Esophagus (tissue), 2 donors: ENCODE data around the gene PRRC2A. TPM values are rescaled to one million over a fixed set of nuclear protein-coding genes. Genes with fewer than 3 reads are reported as not detected.

Experiments used
- H3K27ac ChIP-seq, 2 donors: one replicate each; pipeline ENCODE4 v1.5.1; 2013; ENCODE audit warnings: low read depth in 2 of 2, mild to moderate bottlenecking in 2 of 2, inconsistent platforms in 1 of 2, low read length in 1 of 2, moderate library complexity in 1 of 2
- H3K27me3 ChIP-seq, 2 donors: one replicate each; pipeline ENCODE4 v1.6.1; 2013; ENCODE audit warnings: low read length in 2 of 2, control low read depth in 1 of 2, mild to moderate bottlenecking in 1 of 2; ENCODE audit not compliant: insufficient read depth in 2 of 2, control insufficient read depth in 1 of 2
- H3K36me3 ChIP-seq, 2 donors: one replicate each; pipeline ENCODE4 v1.6.1; 2013; ENCODE audit warnings: low read length in 1 of 2; ENCODE audit not compliant: control insufficient read depth in 2 of 2, insufficient read depth in 2 of 2
- H3K4me1 ChIP-seq, 2 donors: one replicate each; pipeline ENCODE4 v1.6.1; 2013; ENCODE audit warnings: low read length in 1 of 2; ENCODE audit not compliant: control insufficient read depth in 2 of 2, insufficient read depth in 2 of 2
- H3K4me3 ChIP-seq, 2 donors: one replicate each; pipeline ENCODE4 v1.5.1; 2013; ENCODE audit warnings: low read length in 2 of 2, mild to moderate bottlenecking in 2 of 2, low read depth in 1 of 2, moderate library complexity in 1 of 2
- H3K9me3 ChIP-seq, 2 donors: one replicate each; pipeline ENCODE4 v1.6.1; 2013; ENCODE audit warnings: mild to moderate bottlenecking in 2 of 2, low read depth in 1 of 2, low read length in 1 of 2, moderate library complexity in 1 of 2; ENCODE audit not compliant: control insufficient read depth in 2 of 2, insufficient read depth in 1 of 2
- WGBS, 2 donors: extraction: QIAGEN DNeasy Blood & Tissue Kit; methylation state at CpG; one replicate each; pipeline ENCODE4 v1.1.7; 2013; 5-methylcytosine and 5-hydroxymethylcytosine counted together
- polyA plus RNA-seq, 2 donors: library from polyadenylated mRNA; stranded (reverse); fragments of 200-250 nt; gene quantifications; one replicate each; pipeline ENCODE4 v1.2.3, GENCODE V29; 2013
- donor health status: healthy with polysubstance abuse.
- donor health status: Bipolar disorder and iron deficiency.

The PRRC2A gene
- polyA plus RNA-seq, 2 donors = 76.6 to 110 TPM

DNA sequence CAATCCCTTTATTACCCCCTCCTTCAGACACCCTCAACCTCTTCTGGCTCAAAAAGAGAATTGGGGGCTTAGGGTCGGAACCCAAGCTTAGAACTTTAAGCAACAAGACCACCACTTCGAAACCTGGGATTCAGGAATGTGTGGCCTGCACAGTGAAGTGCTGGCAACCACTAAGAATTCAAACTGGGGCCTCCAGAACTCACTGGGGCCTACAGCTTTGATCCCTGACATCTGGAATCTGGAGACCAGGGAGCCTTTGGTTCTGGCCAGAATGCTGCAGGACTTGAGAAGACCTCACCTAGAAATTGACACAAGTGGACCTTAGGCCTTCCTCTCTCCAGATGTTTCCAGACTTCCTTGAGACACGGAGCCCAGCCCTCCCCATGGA is 42.9 kb upstream of the PRRC2A start:
- Histone ChIP-seq H3K4me3 (no peak overlapping the region), H3K27ac (no peak overlapping the region), H3K4me1 (peaks cover 0 to 6% of the 10 kb centered on the region in 2 donors), H3K27me3 (no peaks in the 10 kb centered on the region), H3K36me3 (no peaks in the 10 kb centered on the region), H3K9me3 (no peaks in the 10 kb centered on the region)
- 83 to 85% methylated on average over 3 of the region's 3 CpGs for WGBS, 2 donors

DNA sequence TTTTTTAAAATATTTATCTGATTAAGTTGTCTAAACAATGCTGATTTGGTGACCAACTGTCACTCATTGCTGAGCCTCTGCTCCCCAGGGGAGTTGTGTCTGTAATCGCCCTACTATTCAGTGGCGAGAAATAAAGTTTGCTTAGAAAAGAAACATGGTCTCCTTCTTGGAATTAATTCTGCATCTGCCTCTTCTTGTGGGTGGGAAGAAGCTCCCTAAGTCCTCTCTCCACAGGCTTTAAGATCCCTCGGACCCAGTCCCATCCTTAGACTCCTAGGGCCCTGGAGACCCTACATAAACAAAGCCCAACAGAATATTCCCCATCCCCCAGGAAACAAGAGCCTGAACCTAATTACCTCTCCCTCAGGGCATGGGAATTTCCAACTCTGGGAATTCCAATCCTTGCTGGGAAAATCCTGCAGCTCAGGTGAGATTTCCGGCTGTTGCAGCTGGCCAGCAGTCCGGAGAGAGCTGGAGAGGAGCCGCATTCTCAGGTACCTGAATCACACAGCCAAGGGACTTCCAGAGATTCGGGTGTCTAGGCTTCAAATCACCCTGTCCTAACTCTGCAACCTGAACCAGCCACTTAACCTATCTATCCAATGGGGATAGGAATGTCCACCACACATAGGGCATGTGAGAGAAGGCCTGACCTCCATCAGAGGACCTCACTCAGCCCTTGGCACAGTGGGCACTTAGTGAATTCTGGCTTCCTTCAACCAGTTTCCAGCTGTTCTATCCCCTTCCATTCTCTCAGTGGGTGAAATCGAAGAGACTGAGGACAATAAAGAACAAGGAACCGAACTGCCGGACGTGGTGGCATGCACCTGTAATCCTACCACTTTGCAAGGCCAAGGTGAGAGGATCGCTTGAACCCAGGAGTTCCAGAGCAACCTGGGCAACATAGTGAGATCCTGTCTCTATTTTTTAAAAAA is 42.1 kb upstream of the PRRC2A start:
- H3K4me1 ChIP-seq = peaks cover 0 to 6% of the 10 kb centered on the region in 2 donors
- no peaks in the 10 kb centered on the region for H3K36me3 ChIP-seq
- 66 to 71% methylated on average over 12 of the region's 12 CpGs for WGBS, 2 donors
- no peaks in the 10 kb centered on the region for H3K9me3 ChIP-seq
- no peak overlapping the region for H3K4me3 ChIP-seq
- no peak overlapping the region for H3K27ac ChIP-seq
- H3K27me3 ChIP-seq = no peaks in the 10 kb centered on the region

DNA sequence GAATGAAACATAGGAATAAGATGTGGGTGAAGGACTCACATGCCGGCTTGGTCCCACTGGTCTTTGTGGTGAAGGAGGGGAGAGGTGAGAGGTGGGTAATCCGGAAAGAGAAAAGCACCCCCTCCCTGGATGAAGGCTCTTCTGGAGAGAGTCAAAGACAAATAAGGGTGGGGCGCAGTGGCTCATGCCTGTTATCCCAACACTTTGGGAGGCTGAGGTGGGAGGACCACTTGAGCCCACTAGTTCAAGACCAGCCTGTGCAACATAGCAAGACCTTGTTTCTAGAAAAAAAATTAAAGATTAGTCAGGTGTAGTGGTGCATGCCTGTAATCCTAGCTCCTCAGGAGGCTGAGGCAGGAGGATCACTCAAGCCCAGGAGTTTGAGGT is 41.4 kb upstream of the PRRC2A start:
- Histone ChIP-seq H3K27ac (no peak overlapping the region), H3K4me1 (peaks cover 0 to 6% of the 10 kb centered on the region in 2 donors), H3K9me3 (no peaks in the 10 kb centered on the region), H3K36me3 (no peaks in the 10 kb centered on the region), H3K27me3 (no peaks in the 10 kb centered on the region), H3K4me3 (no peak overlapping the region)
- WGBS, 2 donors = 83 to 85% methylated on average over 3 of the region's 3 CpGs

DNA sequence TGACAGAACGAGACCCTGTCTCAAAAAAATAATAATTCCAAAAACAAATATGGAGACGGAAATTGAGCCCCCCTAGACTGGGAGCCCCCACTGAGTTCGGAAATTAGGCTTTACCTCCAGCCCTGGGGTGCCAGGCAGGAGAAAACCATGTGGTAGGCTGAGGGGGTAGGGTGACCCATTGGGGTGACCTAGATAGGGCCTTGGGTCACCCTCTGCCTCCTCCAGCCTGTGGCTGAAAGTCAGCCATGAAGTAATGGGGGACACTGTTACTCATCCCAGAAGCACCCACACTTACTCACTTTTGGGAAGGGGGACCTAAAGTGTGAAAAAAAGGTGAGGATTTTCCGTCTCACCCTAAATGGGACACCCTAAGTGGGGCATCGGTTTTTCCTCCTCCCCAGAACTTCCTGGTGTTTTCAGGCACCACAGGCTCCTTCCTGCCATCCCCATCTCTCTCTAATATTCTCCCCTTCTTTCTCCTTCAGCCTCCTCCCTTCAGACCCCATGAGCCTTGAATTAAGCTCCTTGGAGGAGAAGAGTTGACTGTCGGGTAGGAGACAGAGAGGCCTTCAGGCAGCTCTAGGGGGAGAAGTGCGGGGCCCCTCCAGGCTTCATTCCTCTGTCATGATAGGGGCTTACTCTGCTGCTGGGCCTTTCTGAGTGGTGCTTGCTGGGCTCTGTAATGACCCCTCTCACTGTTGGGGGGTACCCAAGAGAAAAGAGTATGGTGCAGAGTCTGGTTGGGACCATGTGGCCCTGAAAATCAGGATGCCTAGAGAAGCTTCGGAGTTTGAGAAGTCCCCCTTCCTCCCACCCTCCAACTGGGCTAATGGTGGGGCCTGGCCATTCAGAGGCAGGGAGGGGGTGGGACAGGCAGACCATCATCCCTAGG is 40.7 kb upstream of the PRRC2A start:
- Histone ChIP-seq H3K9me3 (no peaks in the 10 kb centered on the region), H3K4me1 (peaks cover 0 to 6% of the 10 kb centered on the region in 2 donors), H3K36me3 (no peaks in the 10 kb centered on the region), H3K4me3 (no peak overlapping the region), H3K27me3 (no peaks in the 10 kb centered on the region), H3K27ac (no peak overlapping the region)
- 90 to 91% methylated on average over 8 of the region's 8 CpGs for WGBS, 2 donors

DNA sequence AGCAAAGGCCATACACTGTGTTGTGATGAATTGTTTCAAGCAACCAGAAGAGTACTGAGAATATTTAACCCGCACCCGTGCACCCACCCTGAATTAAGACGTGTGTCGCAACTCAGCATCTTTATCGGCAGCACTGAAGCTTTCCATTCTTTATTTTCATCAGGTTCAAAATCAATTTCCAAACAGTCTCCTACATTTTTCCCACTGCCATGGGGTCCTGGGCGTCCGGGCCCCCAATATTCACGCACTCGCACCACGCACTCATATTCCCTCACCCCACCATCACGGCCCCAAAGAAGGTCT is 40.1 kb upstream of the PRRC2A start:
- WGBS, 2 donors = 40 to 41% methylated on average over 11 of the region's 11 CpGs
- Histone ChIP-seq H3K4me1 (peaks cover 0 to 6% of the 10 kb centered on the region in 2 donors), H3K27ac (peak overlapping the region; percentile 9 to 82), H3K36me3 (no peaks in the 10 kb centered on the region), H3K4me3 (peak overlapping the region; percentile 60 to 67), H3K9me3 (no peaks in the 10 kb centered on the region), H3K27me3 (no peaks in the 10 kb centered on the region)

DNA sequence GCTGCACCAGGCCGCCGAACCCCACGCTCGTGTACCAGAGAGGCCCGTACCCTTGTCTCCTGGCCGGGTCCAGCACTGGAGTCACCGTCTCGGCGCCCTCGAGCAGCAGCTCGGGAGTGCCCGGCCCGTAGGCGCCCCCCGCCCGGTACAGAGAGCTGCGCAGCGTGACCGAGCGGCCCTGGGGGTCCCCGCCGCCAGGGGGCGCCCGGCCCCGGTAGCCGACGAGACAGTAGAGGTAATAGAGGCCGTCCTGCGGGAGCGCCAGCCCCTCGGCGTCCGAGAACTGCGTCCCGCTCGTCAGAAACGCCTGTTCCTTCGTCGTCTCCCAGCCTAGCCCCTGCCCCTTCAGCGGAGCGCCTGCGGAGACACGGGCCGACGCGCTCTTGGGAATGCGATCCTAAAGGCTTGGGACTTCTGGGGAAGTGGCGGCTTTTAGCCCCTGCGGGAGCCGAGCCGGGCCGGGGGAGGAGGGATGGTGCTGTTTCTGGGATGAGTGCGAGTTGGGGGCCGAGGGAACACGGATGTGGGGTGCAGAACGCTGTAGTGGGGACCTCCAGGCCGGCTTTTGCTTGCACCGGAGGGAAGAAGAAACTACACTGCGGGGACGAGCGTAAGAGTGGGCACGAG is 39.6 kb upstream of the PRRC2A start:
- Histone ChIP-seq H3K9me3 (no peaks in the 10 kb centered on the region), H3K36me3 (no peaks in the 10 kb centered on the region), H3K4me3 (peak overlapping the region; percentile 60 to 67), H3K27me3 (no peaks in the 10 kb centered on the region), H3K27ac (peak overlapping the region; percentile 82 to 85), H3K4me1 (peaks cover 0 to 6% of the 10 kb centered on the region in 2 donors)
- WGBS, 2 donors = 0% methylated on average over 54 to 62 of the region's 62 CpGs

DNA sequence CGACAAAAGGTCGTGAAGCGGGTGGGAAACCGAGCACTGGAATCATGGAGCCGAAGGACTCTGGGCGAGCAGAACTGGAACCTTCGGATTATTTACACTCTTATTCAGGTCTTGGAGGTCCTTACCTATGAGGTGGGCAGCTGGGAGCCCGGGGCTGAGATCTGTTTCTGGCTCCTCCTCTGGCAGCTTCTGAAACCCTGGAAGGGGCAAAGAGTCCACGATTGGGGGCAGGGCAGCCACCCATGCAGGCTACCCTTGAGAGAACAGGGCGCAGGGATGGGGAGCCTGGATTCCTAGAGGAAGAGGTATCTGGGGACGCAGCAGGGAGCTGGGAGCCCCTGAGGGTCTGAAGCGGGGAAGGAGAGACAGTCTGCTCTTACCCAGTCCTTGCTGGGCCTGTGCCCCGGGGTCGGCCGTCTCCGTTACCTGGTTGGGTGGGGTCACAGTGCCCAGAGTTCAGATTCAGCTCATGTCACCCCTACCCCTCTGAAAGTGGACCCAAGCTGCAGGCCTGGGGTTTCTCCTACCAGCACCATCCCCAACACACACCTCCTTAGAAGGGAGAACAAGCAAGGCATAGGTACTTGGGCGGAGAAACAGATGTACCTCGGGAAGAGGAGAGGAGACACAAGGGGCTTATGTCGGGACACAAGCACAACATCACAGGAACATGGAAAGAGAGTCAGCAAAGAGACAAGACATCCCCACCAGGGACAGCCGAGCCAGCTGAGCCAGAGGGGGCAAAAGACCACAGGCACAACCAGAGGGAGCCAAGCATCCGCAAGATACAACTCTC is 38.9 kb upstream of the PRRC2A start:
- WGBS, 2 donors = 16 to 20% methylated on average over 21 of the region's 21 CpGs
- H3K4me1 ChIP-seq = peaks cover 0 to 6% of the 10 kb centered on the region in 2 donors
- no peaks in the 10 kb centered on the region for H3K9me3 ChIP-seq
- H3K4me3 ChIP-seq = peak overlapping the region; percentile 60 to 67
- no peaks in the 10 kb centered on the region for H3K36me3 ChIP-seq
- no peaks in the 10 kb centered on the region for H3K27me3 ChIP-seq
- H3K27ac ChIP-seq = peak overlapping the region; percentile 82 to 85

DNA sequence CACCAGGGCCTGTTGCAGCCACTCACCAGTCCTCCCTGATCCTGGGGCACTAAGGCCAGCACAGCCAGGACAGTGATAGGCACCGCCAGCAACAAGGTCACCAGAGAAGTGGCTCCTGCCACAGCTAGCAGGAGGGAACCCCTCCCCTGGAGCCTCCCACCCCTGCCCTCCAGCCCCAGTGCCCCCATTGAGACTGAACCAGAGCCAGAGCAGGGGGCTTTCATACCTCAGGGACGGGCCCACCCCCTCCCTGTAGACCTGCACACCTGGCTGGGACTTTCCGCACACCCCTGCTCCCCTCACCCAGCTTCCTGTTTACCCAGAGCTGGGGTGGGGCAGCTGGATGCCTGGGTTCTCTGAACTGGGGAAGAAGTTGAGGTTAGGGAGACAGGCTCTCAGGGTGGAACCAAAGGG is 38.3 kb upstream of the PRRC2A start, which contains the start of gene LTB:
Gene LTB (minus strand): TSS at position 195 of the 414 bp plus-strand sequence. CDS start 7 bp downstream, at position 188.
- H3K36me3 ChIP-seq = no peaks in the 10 kb centered on the region
- H3K9me3 ChIP-seq = no peaks in the 10 kb centered on the region
- WGBS, 2 donors = 55 to 63% methylated on average over 3 of the region's 3 CpGs
- peak within 1 kb of the TSS; percentile 82 to 85 for H3K27ac ChIP-seq
- peak within 1 kb of the TSS; percentile 60 to 67 for H3K4me3 ChIP-seq
- no peaks in the 10 kb centered on the region for H3K27me3 ChIP-seq
- H3K4me1 ChIP-seq = peaks cover 0 to 6% of the 10 kb centered on the region in 2 donors

DNA sequence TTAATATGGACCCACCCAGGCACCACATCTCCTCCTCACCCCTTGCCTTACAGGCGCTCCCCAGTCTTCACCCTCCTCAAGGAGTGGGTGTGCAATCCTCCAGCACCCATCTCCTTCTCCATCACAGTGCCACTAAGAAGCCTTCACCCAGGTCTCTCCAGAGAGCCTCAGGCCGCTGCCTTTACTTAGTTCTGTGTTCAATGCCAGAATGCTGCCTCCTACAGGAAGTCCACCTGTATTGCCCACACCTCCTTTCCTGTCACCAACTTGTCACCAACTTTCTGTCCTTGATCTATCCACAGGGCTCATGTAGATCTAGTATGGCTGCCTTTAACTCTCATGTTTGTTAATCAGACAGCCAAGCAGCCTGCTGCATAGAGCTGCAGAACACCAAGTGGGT is 35.0 kb upstream of the PRRC2A start:
- H3K27ac ChIP-seq = no peak overlapping the region
- H3K27me3 ChIP-seq = no peaks in the 10 kb centered on the region
- H3K36me3 ChIP-seq = no peaks in the 10 kb centered on the region
- 68 to 78% methylated on average over 2 of the region's 2 CpGs for WGBS, 2 donors
- peaks cover 0 to 6% of the 10 kb centered on the region in 2 donors for H3K4me1 ChIP-seq
- no peak overlapping the region for H3K4me3 ChIP-seq
- no peaks in the 10 kb centered on the region for H3K9me3 ChIP-seq
